ENCODE measurements around the gene POLRMT. TPM values are rescaled to one million over a fixed set of nuclear protein-coding genes. Genes with fewer than 3 reads are reported as not detected.
"Not testable (repeated sequence)": the region's sequence is repeated elsewhere in the genome, so short reads cannot be mapped to it uniquely, and the experiment has no call there.

The POLRMT gene
- total RNA-seq, 4 donors from 2014 or later, result 17.3 to 33.8 (median 30.1) TPM

DNA sequence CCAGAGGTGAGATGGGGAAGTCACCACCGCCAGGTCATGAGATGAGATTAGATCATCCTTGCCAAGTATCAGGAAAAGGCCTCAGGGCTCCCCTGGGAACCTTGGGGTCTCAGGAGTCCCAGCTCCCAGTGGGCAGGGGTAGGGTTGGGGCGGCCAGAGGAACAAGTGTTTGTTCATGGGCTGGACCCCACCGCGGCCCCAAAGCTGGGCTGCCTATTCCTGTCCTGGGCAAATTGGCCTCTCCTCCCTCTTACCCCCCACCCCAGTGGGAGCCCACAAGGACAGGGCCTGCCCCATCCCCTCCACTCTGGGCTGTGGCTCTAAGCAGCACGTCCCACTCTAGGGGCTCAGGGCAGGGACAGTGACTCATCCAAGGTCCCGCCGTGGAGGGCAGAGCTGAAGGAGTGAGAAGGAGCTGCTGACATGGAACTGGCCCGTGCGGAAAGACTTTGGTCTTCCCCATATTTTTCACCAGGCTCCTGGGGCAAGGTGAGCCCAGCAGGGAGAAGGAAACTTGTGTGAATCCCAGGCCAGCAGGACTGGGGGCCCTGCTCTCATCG lies 47.7 kb downstream of the POLRMT start:
- ATAC-seq (ENCODE audit: low FRiP score) (no peak), DNase-seq (ENCODE audit: low spot score) (no peak)
- TF ChIP-seq, protein P1, sequence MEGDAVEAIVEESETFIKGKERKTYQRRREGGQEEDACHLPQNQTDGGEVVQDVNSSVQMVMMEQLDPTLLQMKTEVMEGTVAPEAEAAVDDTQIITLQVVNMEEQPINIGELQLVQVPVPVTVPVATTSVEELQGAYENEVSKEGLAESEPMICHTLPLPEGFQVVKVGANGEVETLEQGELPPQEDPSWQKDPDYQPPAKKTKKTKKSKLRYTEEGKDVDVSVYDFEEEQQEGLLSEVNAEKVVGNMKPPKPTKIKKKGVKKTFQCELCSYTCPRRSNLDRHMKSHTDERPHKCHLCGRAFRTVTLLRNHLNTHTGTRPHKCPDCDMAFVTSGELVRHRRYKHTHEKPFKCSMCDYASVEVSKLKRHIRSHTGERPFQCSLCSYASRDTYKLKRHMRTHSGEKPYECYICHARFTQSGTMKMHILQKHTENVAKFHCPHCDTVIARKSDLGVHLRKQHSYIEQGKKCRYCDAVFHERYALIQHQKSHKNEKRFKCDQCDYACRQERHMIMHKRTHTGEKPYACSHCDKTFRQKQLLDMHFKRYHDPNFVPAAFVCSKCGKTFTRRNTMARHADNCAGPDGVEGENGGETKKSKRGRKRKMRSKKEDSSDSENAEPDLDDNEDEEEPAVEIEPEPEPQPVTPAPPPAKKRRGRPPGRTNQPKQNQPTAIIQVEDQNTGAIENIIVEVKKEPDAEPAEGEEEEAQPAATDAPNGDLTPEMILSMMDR (IDR thresholded peaks at IDR 0.05), result no peak

DNA sequence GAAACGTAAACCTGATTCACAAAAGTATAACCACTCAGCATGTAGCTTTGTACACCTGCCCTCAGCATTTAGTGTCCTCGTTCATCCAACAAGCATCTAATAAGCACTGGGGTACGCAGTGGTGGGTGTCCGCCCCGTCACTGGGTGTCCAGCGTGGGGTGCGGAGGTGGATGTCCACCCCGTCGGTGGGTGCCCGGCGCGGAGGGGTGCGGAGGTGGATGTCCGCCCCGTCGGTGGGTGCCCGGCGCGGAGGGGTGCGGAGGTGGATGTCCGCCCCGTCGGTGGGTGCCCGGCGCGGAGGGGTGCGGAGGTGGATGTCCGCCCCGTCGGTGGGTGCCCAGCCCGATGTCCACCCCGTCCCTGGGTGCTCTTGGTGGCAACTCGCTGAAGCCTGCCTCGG lies 48.2 kb downstream of the POLRMT start:
- not testable (repeated sequence) for ATAC-seq (ENCODE audit: low FRiP score); DNase-seq (ENCODE audit: low spot score)

DNA sequence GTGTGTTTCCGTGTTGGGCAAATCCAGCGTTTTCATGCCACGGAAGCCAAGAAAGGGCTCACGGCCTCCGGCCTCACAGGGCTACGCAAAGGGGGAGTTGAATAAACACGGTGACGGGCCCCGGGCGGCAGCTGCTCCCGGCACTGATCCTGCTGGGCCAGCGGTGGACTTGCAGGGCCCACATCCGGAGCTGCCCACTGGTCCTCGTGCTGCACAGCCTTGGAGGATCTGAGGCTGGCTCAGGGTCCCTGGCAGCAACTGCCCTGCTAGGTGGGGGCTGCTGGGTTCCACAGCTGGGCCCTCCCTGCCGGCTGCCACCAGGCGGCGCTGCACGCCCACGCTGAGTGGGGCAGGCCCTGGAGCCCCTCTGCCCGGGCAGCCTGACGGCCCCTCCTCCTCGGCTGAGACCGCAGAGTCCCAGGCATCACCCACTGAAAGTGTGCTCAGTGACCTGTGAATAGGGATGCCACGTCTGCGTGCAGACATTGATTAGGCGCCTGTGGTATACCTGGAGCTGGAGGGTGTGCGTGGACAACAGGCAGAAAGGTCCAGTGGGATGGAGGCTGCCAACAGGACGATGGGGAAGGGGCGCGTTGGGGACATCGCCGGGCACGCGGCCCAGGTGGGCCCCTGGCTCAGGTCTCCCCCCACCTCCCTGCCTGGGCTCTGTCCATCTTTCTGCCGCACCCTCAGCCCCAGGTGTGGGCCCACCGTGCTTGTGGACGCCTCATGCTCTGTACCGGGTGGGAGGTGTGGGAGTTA lies 48.9 kb downstream of the POLRMT start:
- ATAC-seq (ENCODE audit: low FRiP score) (peak; percentile 7), DNase-seq (ENCODE audit: low spot score) (no peak)
- TF ChIP-seq, protein P1 (IDR thresholded peaks at IDR 0.05), result peak in 1 of 3 donors; percentile 36

DNA sequence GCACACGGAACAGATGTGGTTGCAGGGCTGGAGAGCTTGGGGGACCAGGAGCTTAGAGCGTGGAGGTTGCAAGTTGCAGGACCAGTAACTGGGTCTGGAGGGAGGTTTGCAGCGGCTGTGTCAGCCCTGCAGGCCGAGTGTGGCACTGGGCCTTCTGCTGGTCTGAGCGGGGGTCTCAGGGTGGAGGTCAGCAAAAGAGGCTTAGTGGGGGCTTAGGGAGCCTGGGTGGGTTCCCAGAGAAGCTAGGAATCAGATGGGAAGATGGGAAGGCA lies 49.4 kb downstream of the POLRMT start:
- TF ChIP-seq, protein P1 (IDR thresholded peaks at IDR 0.05), result no peak
- DNase-seq (ENCODE audit: low spot score) (no peak), ATAC-seq (ENCODE audit: low FRiP score) (no peak)

DNA sequence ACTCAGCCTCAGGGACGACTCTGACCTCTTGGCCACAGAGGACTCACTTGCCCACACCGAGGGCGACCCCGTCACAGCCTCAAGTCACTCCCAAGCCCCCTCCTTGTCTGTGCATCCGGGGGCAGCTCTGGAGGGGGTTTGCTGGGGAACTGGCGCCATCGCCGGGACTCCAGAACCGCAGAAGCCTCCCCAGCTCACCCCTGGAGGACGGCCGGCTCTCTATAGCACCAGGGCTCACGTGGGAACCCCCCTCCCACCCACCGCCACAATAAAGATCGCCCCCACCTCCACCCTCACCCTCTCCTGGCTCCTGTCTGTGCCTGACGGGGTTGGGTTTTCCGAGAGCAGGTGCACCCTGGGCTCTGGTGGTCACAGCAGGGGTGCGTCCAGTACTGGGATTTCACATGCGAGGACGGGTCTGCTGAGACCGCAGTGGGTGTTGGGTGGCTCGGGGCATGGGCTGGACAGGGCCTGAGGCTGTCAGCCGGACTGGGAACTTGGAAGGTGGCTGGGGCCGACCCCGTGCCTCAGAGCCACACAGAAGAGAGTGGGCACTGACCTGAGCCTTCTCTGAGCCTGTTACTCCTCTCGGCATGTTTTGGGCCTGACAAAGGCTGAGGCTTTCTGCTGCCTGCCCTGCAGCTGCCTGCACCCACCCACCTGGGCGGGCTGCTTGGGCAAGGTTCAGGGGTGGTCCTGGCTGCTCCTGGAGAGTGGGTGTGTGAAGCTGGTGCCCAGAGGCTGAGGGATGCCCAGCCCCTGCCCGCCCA lies 50.0 kb downstream of the POLRMT start:
- TF ChIP-seq, protein P1 (IDR thresholded peaks at IDR 0.05), result no peak
- DNase-seq (ENCODE audit: low spot score), result no peak
- ATAC-seq (ENCODE audit: low FRiP score), result no peak

DNA sequence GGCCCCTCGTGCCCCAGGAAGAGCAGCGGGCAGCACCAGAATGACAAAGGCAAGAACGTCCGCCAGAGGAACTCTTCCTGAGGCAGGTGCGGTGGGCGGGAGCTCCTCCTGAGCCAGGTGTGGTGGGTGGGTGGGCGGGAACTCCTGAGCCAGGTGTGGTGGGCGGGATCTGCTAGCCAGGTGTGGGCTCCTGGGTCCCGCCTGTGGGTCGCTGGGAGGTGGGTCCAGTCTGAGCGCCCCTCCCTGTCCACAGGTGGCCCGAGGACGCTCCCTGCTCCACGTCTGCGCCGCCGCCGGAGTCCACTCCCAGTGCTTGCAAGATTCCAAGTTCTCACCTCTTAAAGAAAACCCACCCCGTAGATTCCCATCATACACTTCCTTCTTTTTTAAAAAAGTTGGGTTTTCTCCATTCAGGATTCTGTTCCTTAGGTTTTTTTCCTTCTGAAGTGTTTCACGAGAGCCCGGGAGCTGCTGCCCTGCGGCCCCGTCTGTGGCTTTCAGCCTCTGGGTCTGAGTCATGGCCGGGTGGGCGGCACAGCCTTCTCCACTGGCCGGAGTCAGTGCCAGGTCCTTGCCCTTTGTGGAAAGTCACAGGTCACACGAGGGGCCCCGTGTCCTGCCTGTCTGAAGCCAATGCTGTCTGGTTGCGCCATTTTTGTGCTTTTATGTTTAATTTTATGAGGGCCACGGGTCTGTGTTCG lies 50.7 kb downstream of the POLRMT start:
- DNase-seq (ENCODE audit: low spot score) (no peak), ATAC-seq (ENCODE audit: low FRiP score) (no peak)
- TF ChIP-seq, protein P1 (IDR thresholded peaks at IDR 0.05), result no peak

DNA sequence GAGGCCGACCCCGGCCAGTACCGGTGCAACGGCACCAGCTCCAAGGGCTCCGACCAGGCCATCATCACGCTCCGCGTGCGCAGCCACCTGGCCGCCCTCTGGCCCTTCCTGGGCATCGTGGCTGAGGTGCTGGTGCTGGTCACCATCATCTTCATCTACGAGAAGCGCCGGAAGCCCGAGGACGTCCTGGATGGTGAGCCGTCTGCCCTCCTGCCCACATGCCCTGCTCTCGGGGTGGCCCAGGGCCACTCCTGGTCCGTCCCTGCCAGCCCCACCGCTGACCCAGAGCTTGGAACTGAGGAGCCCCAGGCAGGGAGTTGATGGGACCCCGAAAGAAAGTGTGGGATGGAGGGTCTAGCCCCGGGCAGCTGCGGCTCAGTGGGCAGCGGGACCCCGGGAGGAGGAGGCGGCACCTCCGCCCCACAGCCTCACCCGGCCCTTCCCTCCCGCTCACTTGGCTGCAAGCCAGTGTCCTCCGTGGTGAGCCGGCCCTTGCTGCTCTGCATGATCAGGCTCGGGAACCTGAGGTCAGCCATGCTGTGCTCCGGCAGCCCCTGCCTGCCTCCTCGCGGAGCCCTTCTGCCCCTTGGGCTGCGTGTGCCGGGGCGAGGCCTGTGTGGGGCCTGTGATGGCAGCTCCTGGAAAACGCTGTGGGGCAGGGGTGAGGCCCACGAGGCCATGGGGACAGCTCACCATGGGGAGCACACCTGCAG lies 51.8 kb downstream of the POLRMT start:
- ATAC-seq (ENCODE audit: low FRiP score) (no peak), DNase-seq (ENCODE audit: low spot score) (no peak)
- TF ChIP-seq, protein P1 (IDR thresholded peaks at IDR 0.05), result no peak

Data from omental fat pad (tissue), 4 donors.